ENCODE data around the gene KBTBD8. TPM values are rescaled to one million over a fixed set of nuclear protein-coding genes. Genes with fewer than 3 reads are reported as not detected.

Gene KBTBD8
- total RNA-seq, 4 donors from 2014 or later: 1.1 to 8.0 (median 1.6) TPM

- Histone ChIP-seq H3K27ac (no peak overlapping the region), H3K4me1 (no peaks in the 10 kb centered on the region), H3K4me3 (no peak overlapping the region), H3K9me3 (no peaks in the 10 kb centered on the region), H3K27me3 (no peaks in the 10 kb centered on the region), H3K36me3 (no peaks in the 10 kb centered on the region)
- ATAC-seq: no peak
- no peak for TF ChIP-seq POLR2A (IDR thresholded peaks at IDR 0.05)
- no peak for TF ChIP-seq CTCF (IDR thresholded peaks at IDR 0.05 in 4 of 5, conservative IDR thresholded peaks at IDR 0.05 in 1 of 5)
- intact Hi-C loops (cut with DNase I; ENCODE audit: low total_unique reads): no loop called here
- in situ Hi-C loops (cut with MboI; ENCODE audit: low sequenced_read_pairs in 4 of 4): no loop called here
- DNase-seq: no peak
Observed at GRCh38 chr3:67045711-67046465, 47.8 kb downstream of the KBTBD8 start.

GRCh38 chr3:67047051-67047450 is 48.9 kb downstream of the KBTBD8 start:
- no peaks in the 10 kb centered on the region for H3K36me3 ChIP-seq
- no peak overlapping the region for H3K27ac ChIP-seq
- no peaks in the 10 kb centered on the region for H3K9me3 ChIP-seq
- DNase-seq: no peak
- TF ChIP-seq CTCF (IDR thresholded peaks at IDR 0.05 in 4 of 5, conservative IDR thresholded peaks at IDR 0.05 in 1 of 5): no peak
- no peak for TF ChIP-seq POLR2A (IDR thresholded peaks at IDR 0.05)
- intact Hi-C loops (cut with DNase I; ENCODE audit: low total_unique reads) (no loop called here), in situ Hi-C loops (cut with MboI; ENCODE audit: low sequenced_read_pairs in 4 of 4) (no loop called here)
- ATAC-seq: no peak
- H3K27me3 ChIP-seq: no peaks in the 10 kb centered on the region
- no peak overlapping the region for H3K4me3 ChIP-seq
- H3K4me1 ChIP-seq: no peaks in the 10 kb centered on the region

- H3K27me3 ChIP-seq: no peaks in the 10 kb centered on the region
- no peak for ATAC-seq
- H3K4me3 ChIP-seq: no peak overlapping the region
- no peaks in the 10 kb centered on the region for H3K36me3 ChIP-seq
- in situ Hi-C loops (cut with MboI; ENCODE audit: low sequenced_read_pairs in 4 of 4): no loop called here
- intact Hi-C loops (cut with DNase I; ENCODE audit: low total_unique reads): no loop called here
- H3K9me3 ChIP-seq: no peaks in the 10 kb centered on the region
- no peak for DNase-seq
- no peaks in the 10 kb centered on the region for H3K4me1 ChIP-seq
- H3K27ac ChIP-seq: no peak overlapping the region
- TF ChIP-seq POLR2A (IDR thresholded peaks at IDR 0.05) (no peak), CTCF (IDR thresholded peaks at IDR 0.05 in 4 of 5, conservative IDR thresholded peaks at IDR 0.05 in 1 of 5) (no peak)
Observed at GRCh38 chr3:67048067-67048714, 50.1 kb downstream of the KBTBD8 start.

- no peaks in the 10 kb centered on the region for H3K36me3 ChIP-seq
- H3K9me3 ChIP-seq: no peaks in the 10 kb centered on the region
- in situ Hi-C loops (cut with MboI; ENCODE audit: low sequenced_read_pairs in 4 of 4) (no loop called here), intact Hi-C loops (cut with DNase I; ENCODE audit: low total_unique reads) (no loop called here)
- H3K27me3 ChIP-seq: no peaks in the 10 kb centered on the region
- TF ChIP-seq POLR2A (IDR thresholded peaks at IDR 0.05) (no peak), CTCF (IDR thresholded peaks at IDR 0.05 in 4 of 5, conservative IDR thresholded peaks at IDR 0.05 in 1 of 5) (no peak)
- ATAC-seq (no peak), DNase-seq (no peak)
- no peaks in the 10 kb centered on the region for H3K4me1 ChIP-seq
- H3K4me3 ChIP-seq: no peak overlapping the region
- H3K27ac ChIP-seq: no peak overlapping the region
Observed at GRCh38 chr3:67048715-67049074, 50.6 kb downstream of the KBTBD8 start.
